ENCODE data around the gene CXCL13.
"Not testable (repeated sequence)": the region's sequence is repeated elsewhere in the genome, so short reads cannot be mapped to it uniquely, and the experiment has no call there.

Gene CXCL13

GRCh38 chr4:77605210-77605902 lies at the start of gene CXCL13:
Gene CXCL13, plus strand, starts transcription at chr4:77605820. Its CDS starts 46 bp downstream, at chr4:77605866.
- no peak for DNase-seq (ENCODE audit: low read depth)

GRCh38 chr4:77560170-77560569 lies 45.5 kb upstream of the CXCL13 start:
- no peak for DNase-seq (ENCODE audit: low read depth)

GRCh38 chr4:77561720-77562119 lies 43.9 kb upstream of the CXCL13 start:
- DNase-seq (ENCODE audit: low read depth): not testable (repeated sequence)

- DNase-seq (ENCODE audit: low read depth): no peak
These were observed 41.4 kb upstream of the CXCL13 start for GRCh38 chr4:77564231-77564630.

GRCh38 chr4:77566148-77566547 lies 39.5 kb upstream of the CXCL13 start:
- DNase-seq (ENCODE audit: low read depth): no peak

- no peak for DNase-seq (ENCODE audit: low read depth)
These were observed 38.1 kb upstream of the CXCL13 start for GRCh38 chr4:77567549-77567948.

- DNase-seq (ENCODE audit: low read depth): not testable (repeated sequence)
These were observed 35.0 kb upstream of the CXCL13 start for GRCh38 chr4:77570508-77571214.

GRCh38 chr4:77576351-77576750 lies 29.3 kb upstream of the CXCL13 start:
- no peak for DNase-seq (ENCODE audit: low read depth)

GRCh38 chr4:77578145-77578544 lies 27.5 kb upstream of the CXCL13 start:
- no peak for DNase-seq (ENCODE audit: low read depth)

- no peak for DNase-seq (ENCODE audit: low read depth)
These were observed 26.1 kb upstream of the CXCL13 start for GRCh38 chr4:77579406-77580076.

GRCh38 chr4:77581724-77582123 lies 23.9 kb upstream of the CXCL13 start:
- DNase-seq (ENCODE audit: low read depth): no peak

- DNase-seq (ENCODE audit: low read depth): no peak
These were observed 23.5 kb upstream of the CXCL13 start for GRCh38 chr4:77582156-77582555.

GRCh38 chr4:77582711-77583110 lies 22.9 kb upstream of the CXCL13 start:
- no peak for DNase-seq (ENCODE audit: low read depth)

GRCh38 chr4:77586951-77587383 lies 18.7 kb upstream of the CXCL13 start:
- DNase-seq (ENCODE audit: low read depth): no peak

GRCh38 chr4:77590482-77590881 lies 15.1 kb upstream of the CXCL13 start:
- DNase-seq (ENCODE audit: low read depth): no peak

GRCh38 chr4:77591532-77591931 lies 14.1 kb upstream of the CXCL13 start:
- DNase-seq (ENCODE audit: low read depth): no peak

GRCh38 chr4:77593101-77593500 lies 12.5 kb upstream of the CXCL13 start:
- DNase-seq (ENCODE audit: low read depth): no peak

- no peak for DNase-seq (ENCODE audit: low read depth)
These were observed 11.6 kb upstream of the CXCL13 start for GRCh38 chr4:77593993-77594392.

GRCh38 chr4:77595364-77595973 lies 10.2 kb upstream of the CXCL13 start:
- no peak for DNase-seq (ENCODE audit: low read depth)

- no peak for DNase-seq (ENCODE audit: low read depth)
These were observed 6.2 kb upstream of the CXCL13 start for GRCh38 chr4:77599378-77599777.

GRCh38 chr4:77600521-77601451 lies 4.8 kb upstream of the CXCL13 start:
- no peak for DNase-seq (ENCODE audit: low read depth)

Measured in activated T-helper 1 cell treated with Interleukin-2 at 50 U/mL for 16 hours (primary cell).